ENCODE measurements around the gene GRAMD2A.

GRAMD2A gene

GRCh38 chr15:72237029-72237852 lies 39.7 kb upstream of the GRAMD2A start (continued):
- no peak for TF ChIP-seq HIC1 (tag by site-specific recombination; IDR thresholded peaks at IDR 0.05)
- TF ChIP-seq ZNF518A (tag by site-specific recombination; conservative IDR thresholded peaks at IDR 0.05; ENCODE audit: low read depth) = no peak
- no peak for TF ChIP-seq ZSCAN23 (tag by site-specific recombination; IDR thresholded peaks at IDR 0.05)
- TF ChIP-seq HOXA7 (CRISPR knock-in tag; IDR thresholded peaks at IDR 0.05; ENCODE audit: borderline replicate concordance) = no peak
- peak; percentile 51; the same call in 1 of the 2 replicates for TF ChIP-seq ZNF449 (tag by site-specific recombination; IDR thresholded peaks at IDR 0.05)
- TF ChIP-seq ZNF621 (tag by site-specific recombination; IDR thresholded peaks at IDR 0.05) = no peak
- TF ChIP-seq SCRT1 (tag by site-specific recombination; IDR thresholded peaks at IDR 0.05; ENCODE audit: borderline replicate concordance) = no peak
- TF ChIP-seq ZNF280C (tag by site-specific recombination; IDR thresholded peaks at IDR 0.05) = no peak
- TF ChIP-seq ZNF174 (tag by site-specific recombination; IDR thresholded peaks at IDR 0.05) = no peak
- 0 out of 2 replicates have a peak, but pooled peaks have one; percentile 17 for TF ChIP-seq ZIC2 (tag by site-specific recombination; IDR thresholded peaks at IDR 0.05)
- no peak for TF ChIP-seq ZNF311 (tag by site-specific recombination; IDR thresholded peaks at IDR 0.05; ENCODE audit: borderline replicate concordance)
- no peak for TF ChIP-seq ZNF350 (tag by site-specific recombination; IDR thresholded peaks at IDR 0.05)
- TF ChIP-seq KLF9 (tag by site-specific recombination; IDR thresholded peaks at IDR 0.05; ENCODE audit: low read depth) = no peak; the same call in 1 of the 2 replicates
- TF ChIP-seq GFI1B (tag by site-specific recombination; IDR thresholded peaks at IDR 0.05) = no peak
- no peak for TF ChIP-seq ZNF580 (tag by site-specific recombination; IDR thresholded peaks at IDR 0.05)
- no peak for TF ChIP-seq GLI2 (tag by site-specific recombination; IDR thresholded peaks at IDR 0.05; ENCODE audit: borderline replicate concordance, low read depth)
- no peak for TF ChIP-seq AEBP2 (tag by site-specific recombination; IDR thresholded peaks at IDR 0.05; ENCODE audit: borderline replicate concordance)
- peak; percentile 56 for TF ChIP-seq ZNF692 (tag by site-specific recombination; IDR thresholded peaks at IDR 0.05)
- peak; percentile 49; the same call in 1 of the 2 replicates for TF ChIP-seq ZBTB21 (tag by site-specific recombination; IDR thresholded peaks at IDR 0.05)
- TF ChIP-seq ZNF148 (tag by site-specific recombination; IDR thresholded peaks at IDR 0.05; ENCODE audit: borderline replicate concordance) = no peak

All from HEK293 (cell line).